Stimulated activated naive CD4-positive, alpha-beta T cell treated with Interleukin-2 at 50 U/mL for 16 hours (primary cell): Measurements from ENCODE around the gene NAXD.
"Not testable (repeated sequence)": the region's sequence is repeated elsewhere in the genome, so short reads cannot be mapped to it uniquely, and the experiment has no call there.

Source experiments
- DNase-seq: peaks from one replicate; lab custom pipeline; 2025; lab: John Stamatoyannopoulos, UW

NAXD gene

GRCh38 chr13:110664673-110665072 is 49.3 kb downstream of the NAXD start:
- DNase-seq: no peak

DNA sequence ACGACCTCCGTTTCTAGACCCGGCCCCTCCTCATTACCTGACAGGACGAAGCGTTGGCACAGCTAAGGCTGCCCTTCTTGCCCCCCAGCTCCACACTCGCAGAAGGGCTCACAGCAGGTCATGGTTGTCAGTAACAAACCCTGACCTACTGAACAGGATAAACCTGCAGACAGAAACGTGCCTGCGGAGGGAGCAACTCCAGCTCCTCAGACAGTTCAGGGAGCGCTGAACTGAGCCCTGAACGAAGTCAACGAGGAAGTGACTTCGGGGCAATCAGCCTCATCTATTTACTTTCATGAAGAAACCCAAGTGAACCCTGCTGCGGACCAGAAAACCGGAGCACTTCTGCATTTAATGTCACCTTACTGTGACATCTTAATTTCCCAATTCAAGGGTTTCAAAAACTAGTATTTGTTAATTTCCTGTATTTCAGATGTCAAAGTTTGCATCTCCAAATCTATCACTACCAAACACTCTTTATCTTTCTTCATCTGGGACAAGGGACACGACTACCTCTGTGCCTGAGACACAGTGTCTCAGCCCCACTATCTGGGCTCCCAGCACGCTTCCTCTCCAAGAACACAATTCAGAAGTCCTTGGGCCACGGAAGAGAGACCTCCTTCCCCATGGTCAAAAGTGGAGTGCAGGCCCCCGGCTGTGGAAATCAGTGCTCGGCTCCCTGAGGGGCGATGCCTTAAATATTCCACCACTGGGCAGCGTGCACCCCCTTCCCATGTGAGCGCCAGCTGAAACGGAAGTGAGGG is 50.3 kb downstream of the NAXD start:
- DNase-seq: no peak

DNA sequence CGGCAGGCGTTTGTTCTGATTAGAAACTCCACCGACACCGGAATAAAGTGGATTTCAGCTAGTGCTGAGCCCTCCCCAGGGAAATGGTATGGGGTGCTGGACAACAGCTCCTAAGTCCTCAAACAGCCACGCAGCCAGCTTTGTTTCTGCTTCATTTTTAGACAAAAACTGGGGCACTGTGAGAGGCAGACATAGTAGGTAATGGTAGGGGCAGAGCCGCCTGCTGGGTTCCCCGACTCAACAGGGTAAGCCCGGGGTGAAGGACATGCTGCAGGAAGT is 50.8 kb downstream of the NAXD start:
- DNase-seq: no peak

DNA sequence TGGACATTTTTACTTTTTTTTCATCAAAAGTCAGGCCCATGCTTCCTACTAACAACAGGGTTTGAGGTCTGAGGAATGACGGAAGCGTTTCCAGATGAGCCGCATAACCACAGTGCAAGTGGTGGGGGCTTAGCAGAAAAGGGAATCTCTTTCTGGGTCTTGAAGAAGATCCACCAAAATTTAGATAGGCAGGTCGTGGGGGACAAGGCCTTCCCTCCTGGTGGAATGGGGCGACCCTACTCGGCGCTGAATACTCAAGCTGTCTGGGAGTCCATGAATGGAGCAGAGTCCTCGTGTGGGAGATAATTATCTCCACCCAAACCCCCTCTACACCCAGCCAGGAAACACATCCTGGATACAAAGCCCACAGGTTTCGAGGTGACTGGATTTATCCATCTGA is 53.7 kb downstream of the NAXD start:
- no peak for DNase-seq

DNA sequence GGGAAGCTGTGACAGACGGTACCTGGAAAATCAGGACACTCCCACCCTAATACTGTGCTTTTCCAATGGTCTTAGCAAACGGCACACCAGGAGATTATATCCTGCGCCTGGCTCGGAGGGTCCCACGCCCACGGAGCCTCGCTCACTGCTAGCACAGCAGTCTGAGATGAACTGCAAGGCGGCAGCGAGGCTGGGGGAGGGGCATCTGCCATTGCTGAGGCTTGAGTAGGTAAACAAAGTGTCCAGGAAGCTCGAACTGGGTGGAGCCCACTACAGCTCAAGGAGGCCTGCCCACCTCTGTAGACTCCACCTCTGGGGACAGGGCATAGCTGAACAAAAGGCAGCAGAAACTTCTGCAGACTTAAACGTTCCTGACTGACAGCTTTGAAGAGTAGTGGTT is 54.5 kb downstream of the NAXD start:
- not testable (repeated sequence) for DNase-seq

GRCh38 chr13:110676595-110677587 is 61.5 kb downstream of the NAXD start:
- DNase-seq: peak; percentile 69

DNA sequence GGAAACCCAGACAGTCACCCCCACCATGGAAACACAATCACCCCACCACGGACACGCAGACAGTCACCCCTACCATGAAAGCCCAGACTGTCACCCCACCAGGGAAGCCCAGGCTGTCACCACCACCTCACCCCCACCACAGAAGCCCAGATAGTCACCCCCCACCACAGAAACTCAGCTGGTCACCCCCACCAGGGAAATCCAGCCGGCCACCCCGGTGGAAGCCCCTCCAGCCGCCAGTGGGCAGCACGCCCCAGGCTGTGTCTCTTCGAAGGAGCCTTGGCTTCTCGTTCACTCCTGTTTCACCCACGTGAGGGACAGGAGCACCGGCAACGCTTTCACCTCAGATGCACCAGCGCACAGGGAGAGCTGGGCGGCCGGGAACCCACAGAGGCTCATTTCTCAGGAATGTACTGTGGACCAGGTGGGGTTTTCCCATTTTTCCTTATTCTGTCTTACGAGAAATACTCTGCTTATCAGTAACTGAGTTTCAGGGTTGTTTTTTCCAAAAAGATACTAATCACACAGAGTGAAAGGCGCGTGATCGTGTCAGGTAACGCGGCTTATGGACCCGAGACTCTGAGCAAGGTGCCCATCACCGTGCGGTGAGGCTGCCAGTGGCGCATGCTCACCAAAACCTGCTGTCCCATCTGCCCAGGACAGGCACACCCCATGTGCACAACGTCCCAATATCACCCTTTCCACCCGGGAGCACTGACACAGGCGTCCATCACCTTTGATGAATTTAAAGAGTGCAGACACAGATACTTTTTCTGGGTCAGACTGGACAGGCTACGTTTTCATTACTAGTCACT is 62.6 kb downstream of the NAXD start:
- peak; percentile 40 for DNase-seq

DNA sequence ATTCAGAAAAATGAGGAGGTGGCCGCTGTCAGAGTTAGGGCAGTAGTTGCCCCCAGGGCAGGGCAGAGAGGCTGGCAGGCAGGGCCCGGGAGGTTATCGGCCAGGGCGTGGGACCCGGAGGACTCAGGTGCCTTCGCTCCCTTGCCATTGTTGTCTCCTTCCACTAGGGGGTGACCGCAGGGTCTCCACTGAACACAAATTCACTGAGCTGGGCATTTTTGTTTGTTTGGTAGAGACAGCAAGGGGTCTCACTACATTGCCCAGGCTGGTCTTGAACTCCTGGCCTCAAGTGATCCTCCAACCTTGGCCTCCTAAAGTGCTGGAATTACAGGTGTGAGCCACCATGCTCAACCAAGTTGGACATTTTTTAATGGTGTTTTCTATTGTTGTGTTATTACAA is 65.5 kb downstream of the NAXD start:
- DNase-seq: no peak

DNA sequence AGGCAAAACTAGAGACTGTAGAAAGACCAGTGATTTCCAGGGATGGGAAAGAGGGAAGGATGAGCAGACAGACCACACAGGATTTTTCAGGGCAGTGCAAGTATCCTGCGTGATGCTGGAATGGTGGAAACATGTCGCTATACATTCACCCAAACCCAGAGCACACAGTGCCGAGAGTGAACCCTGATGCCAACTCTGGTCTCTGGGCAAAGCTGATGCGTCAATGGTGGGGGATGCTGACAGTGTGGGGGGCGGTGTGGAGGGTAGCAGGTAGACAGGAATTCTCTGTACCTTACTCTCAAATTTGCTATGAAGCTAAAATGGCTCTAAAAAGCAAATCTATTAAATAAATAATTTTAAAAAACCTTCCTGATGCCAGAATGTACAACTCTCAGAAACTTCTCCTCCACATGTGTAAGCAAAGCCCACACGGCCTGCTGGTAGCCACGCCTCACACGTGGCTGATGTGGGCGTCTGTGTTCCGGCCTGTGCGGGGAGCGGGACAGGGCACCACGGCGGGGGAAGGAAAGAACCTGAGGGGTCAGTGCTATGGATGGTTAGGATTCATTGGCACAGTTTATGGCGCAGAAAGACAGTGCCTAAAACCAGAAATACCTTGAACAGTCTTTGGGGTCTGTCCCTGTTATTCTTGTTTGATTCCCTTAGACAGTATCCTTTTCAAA is 66.7 kb downstream of the NAXD start:
- no peak for DNase-seq

DNA sequence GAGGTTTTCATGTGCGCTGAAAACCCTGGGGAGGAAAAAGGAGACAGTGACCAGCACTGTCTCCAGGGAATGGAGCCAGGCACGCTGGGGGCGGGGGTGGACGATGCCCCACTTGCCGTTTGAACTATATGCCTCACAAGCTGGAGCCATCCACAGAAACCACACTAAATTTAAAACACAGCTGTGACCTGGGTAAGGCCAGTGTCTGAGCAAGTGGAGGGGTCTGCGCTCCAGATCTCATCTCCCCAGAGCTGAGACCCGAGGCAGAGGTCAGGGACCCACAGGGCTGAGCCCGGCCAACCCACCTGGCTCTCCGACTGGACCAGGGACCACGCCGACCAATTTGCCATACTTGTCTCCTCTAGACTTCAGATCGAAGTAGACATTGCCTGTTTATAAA is 67.4 kb downstream of the NAXD start:
- no peak for DNase-seq

- DNase-seq: no peak
These were observed 68.0 kb downstream of the NAXD start for GRCh38 chr13:110683203-110683883.

DNA sequence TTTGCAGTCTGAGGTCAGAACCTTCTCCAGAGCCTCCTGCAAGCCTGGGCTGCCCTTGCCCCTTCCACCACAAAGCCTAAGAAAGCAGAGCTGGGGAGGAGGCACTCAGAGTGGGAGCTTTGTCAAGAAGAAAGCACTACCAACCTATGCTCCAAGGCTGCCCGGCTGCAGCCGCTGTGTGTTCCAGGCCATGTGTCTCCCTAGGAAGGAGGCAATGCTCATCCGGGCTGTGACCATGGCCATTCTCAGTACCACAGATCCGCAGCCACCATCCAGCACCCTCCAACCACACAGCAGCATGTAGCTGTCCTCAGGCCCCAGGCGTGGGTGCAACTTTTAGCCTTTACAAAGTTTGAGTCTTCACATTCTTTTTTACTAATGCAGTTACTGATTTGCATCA is 68.6 kb downstream of the NAXD start:
- no peak for DNase-seq

DNA sequence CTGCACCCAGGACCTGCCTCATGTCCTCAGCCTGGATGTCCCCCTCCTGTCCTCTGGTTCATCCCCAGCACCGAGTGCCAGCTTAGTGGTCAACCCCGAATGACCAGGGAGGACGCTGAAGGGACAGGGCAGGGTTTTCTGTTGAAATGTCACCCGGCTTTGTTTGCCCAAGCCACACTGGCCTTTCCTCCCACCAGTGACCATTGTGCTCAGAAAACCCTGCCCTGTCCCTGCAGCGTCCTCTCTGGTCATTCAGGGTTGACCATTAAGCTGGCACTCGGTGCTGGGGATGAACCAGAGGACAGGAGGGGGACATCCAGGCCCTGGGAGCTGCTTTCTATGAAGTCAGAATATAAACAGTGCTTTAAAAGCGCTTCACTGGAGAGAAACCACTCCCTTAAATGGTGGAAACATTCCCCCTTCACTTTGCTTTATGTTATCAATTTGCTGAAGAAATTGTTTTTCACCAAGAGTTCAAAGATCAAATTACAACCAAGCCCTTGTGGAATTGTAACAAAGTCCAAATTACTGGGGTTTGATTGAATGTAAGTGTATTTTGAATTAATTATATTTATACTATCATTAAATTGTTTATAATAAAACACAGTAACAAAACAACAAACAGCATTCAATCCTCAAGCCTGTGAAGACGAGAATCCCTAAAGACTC is 69.2 kb downstream of the NAXD start:
- DNase-seq: no peak

DNA sequence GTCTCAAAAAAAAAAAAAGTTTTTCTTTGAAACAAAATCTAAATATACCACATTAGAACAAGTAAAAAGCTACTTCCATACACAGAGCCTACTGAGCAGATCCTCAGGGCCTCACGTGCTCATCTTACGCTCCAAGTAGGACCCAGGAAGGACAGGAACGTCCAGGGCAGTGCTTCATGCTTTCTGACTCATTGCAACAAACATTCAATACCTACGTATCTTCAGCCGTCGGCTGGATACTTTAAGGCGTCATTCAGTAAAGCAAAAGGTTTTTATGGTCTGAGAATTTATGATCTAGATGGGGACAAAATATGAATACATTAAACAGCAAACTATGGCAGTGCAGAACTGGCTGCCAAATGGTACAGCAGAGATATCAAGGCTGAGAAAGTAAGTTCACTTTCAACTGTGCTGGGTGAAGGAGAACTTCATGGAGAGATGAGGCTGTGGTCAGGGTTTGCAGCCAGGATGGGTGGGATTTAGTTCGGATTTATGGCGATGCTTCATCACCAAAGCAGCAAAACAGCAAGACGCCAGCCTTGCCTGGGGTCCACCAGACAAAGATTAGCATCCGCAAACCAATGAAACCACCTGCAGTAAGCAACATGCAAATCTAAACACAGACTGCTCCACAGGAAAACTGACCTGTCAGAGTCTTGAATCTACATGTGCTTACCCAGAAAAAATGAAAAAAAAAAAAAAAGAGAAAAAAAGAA is 70.1 kb downstream of the NAXD start:
- DNase-seq: no peak

DNA sequence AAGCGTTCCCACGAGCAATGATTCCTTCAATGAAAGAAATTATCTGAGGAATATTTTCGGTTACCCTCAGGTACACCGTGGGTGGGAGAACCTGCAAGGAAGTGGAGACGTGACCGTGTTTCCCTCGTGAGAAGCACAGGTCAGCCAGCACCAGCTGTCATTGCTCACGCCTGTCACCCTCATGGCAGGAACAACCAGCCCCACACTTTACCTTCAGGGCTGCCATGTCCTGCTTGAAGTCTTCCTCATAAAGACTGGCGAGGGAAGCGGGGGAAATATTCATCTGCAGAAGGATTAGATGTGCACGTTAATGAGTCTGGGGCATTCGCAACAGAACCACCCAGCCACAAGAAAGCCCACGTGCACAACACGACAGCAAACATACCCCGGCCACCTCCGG is 72.4 kb downstream of the NAXD start:
- DNase-seq: no peak

GRCh38 chr13:110689041-110689440 is 73.7 kb downstream of the NAXD start:
- DNase-seq: no peak
